Measurements from ENCODE around the gene CCNL2. TPM values are rescaled to one million over a fixed set of nuclear protein-coding genes. Genes with fewer than 3 reads are reported as not detected.

Gene CCNL2
- total and polyA plus RNA-seq, 2 donors (not counting 1 experiment from before 2014, with no cell fraction given) = 263 to 347 TPM

- ChIA-PET POLR2A (interaction anchor here (0.5 to 0.6 kb wide), 2 partner anchors 9 to 395 kb away, joined by 3 to 4 read pairs; partner anchors contain the start of gene MRPL20), CTCF (interaction anchor here (1.6 kb wide), 1 partner anchor 108 kb away, joined by 4 read pairs; no protein-coding TSS in a partner anchor)
- peak overlapping the region; percentile 79 to 95 (median 89) for H3K4me3 ChIP-seq (ENCODE audit: control extremely low read depth in 1 of 5, extremely low read depth in 1 of 5, insufficient read depth in 1 of 5, low read depth in 2 of 5, low read length in 4 of 5)
- Mint-ChIP-seq H3K27me3 (no peaks in the 10 kb centered on the region), H3K4me3 (peak overlapping the region; percentile 94), H3K27ac (peak overlapping the region; percentile 72), H3K4me1 (peaks cover 46% of the 10 kb centered on the region), H3K9me3 (ENCODE audit: insufficient read depth) (no peaks in the 10 kb centered on the region)
- ATAC-seq (ENCODE audit: low read depth) = no peak
- peaks cover 8 to 58% of the 10 kb centered on the region in 2 experiments for H3K36me3 ChIP-seq (replicated peaks in 1 of 2; ENCODE audit: control extremely low read depth in 1 of 2, control insufficient read depth in 1 of 2, extremely low read depth in 1 of 2, insufficient read depth in 2 of 2, low read length in 1 of 2)
- TF ChIP-seq EZH2 (IDR thresholded peaks at IDR 0.05; ENCODE audit: borderline replicate concordance, insufficient read depth, low read depth, low read length, poor library complexity, severe bottlenecking) = no peak
- TF ChIP-seq CTCF (IDR thresholded peaks at IDR 0.05) = no peak
- H2AFZ ChIP-seq (ENCODE audit: insufficient read depth, low read depth, low read length, poor library complexity, severe bottlenecking) = peak overlapping the region; percentile 87
- 65% methylated on average over 16 of the region's 19 CpGs for WGBS (ENCODE audit: insufficient coverage)
- H3K27ac ChIP-seq (ENCODE audit: low read length in 2 of 2) = peak overlapping the region in 1 of 2 donors; percentile 85
- intact Hi-C loops (cut with micrococcal nuclease) = no loop called here
- H3K4me1 ChIP-seq (ENCODE audit: control insufficient read depth in 2 of 2, insufficient read depth in 2 of 2, low read length in 2 of 2) = peaks cover 23 to 29% of the 10 kb centered on the region in 2 donors
- H3K9me3 ChIP-seq (ENCODE audit: control extremely low read depth in 1 of 3, control insufficient read depth in 2 of 3, insufficient read depth in 1 of 3, low read length in 2 of 3) = no peaks in the 10 kb centered on the region
- peak overlapping the region; percentile 90 for H3K9ac ChIP-seq (ENCODE audit: low read length)
- peaks cover 72% of the 10 kb centered on the region for H3K79me2 ChIP-seq (ENCODE audit: control insufficient read depth, insufficient read depth, low read length)
- no peaks in the 10 kb centered on the region for H3K27me3 ChIP-seq (replicated peaks in 1 of 4; ENCODE audit: control extremely low read depth in 1 of 4, control insufficient read depth in 3 of 4, insufficient read depth in 4 of 4, low read length in 3 of 4)
- DNase-seq = no peak
- H4K20me1 ChIP-seq (ENCODE audit: control insufficient read depth, insufficient read depth, low read length, poor library complexity, severe bottlenecking) = peaks cover 31% of the 10 kb centered on the region
- peak overlapping the region; percentile 91 for H3K4me2 ChIP-seq (replicated peaks; ENCODE audit: low read depth, low read length, poor library complexity, severe bottlenecking)
These were observed 1.2 kb downstream of the CCNL2 start for GRCh38 chr1:1397839-1398523.

GRCh38 chr1:1395166-1395565 is 4.0 kb downstream of the CCNL2 start:
- Mint-ChIP-seq H3K4me3 (peak overlapping the region; percentile 27), H3K9me3 (ENCODE audit: insufficient read depth) (no peaks in the 10 kb centered on the region), H3K27me3 (no peaks in the 10 kb centered on the region), H3K4me1 (peaks cover 32% of the 10 kb centered on the region), H3K27ac (no peak overlapping the region)
- intact Hi-C loops (cut with micrococcal nuclease) = loop anchor here (2.0 kb wide), 1 partner anchor 76 kb away; the partner anchor contains the start of gene ATAD3B
- Histone ChIP-seq H4K20me1 (ENCODE audit: control insufficient read depth, insufficient read depth, low read length, poor library complexity, severe bottlenecking) (peaks cover 35% of the 10 kb centered on the region), H3K4me3 (ENCODE audit: control extremely low read depth in 1 of 5, extremely low read depth in 1 of 5, insufficient read depth in 1 of 5, low read depth in 2 of 5, low read length in 4 of 5) (no peak overlapping the region), H3K27ac (ENCODE audit: low read length in 2 of 2) (no peak overlapping the region), H3K4me1 (ENCODE audit: control insufficient read depth in 2 of 2, insufficient read depth in 2 of 2, low read length in 2 of 2) (peaks cover 13 to 21% of the 10 kb centered on the region in 2 donors), H2AFZ (ENCODE audit: insufficient read depth, low read depth, low read length, poor library complexity, severe bottlenecking) (no peak overlapping the region), H3K9me3 (ENCODE audit: control extremely low read depth in 1 of 3, control insufficient read depth in 2 of 3, insufficient read depth in 1 of 3, low read length in 2 of 3) (no peaks in the 10 kb centered on the region), H3K27me3 (replicated peaks in 1 of 4; ENCODE audit: control extremely low read depth in 1 of 4, control insufficient read depth in 3 of 4, insufficient read depth in 4 of 4, low read length in 3 of 4) (no peaks in the 10 kb centered on the region), H3K4me2 (replicated peaks; ENCODE audit: low read depth, low read length, poor library complexity, severe bottlenecking) (no peak overlapping the region), H3K9ac (ENCODE audit: low read length) (no peak overlapping the region), H3K36me3 (replicated peaks in 1 of 2; ENCODE audit: control extremely low read depth in 1 of 2, control insufficient read depth in 1 of 2, extremely low read depth in 1 of 2, insufficient read depth in 2 of 2, low read length in 1 of 2) (peaks cover 16 to 66% of the 10 kb centered on the region in 2 experiments), H3K79me2 (ENCODE audit: control insufficient read depth, insufficient read depth, low read length) (peaks cover 70% of the 10 kb centered on the region)
- ATAC-seq (ENCODE audit: low read depth) (no peak), DNase-seq (no peak)
- POLR2A ChIA-PET = interaction anchor here (0.8 kb wide), 1 partner anchor 916 kb away, joined by 6 read pairs; no protein-coding TSS in a partner anchor
- TF ChIP-seq CTCF (IDR thresholded peaks at IDR 0.05) = no peak
- TF ChIP-seq EZH2 (IDR thresholded peaks at IDR 0.05; ENCODE audit: borderline replicate concordance, insufficient read depth, low read depth, low read length, poor library complexity, severe bottlenecking) = no peak
- WGBS (ENCODE audit: insufficient coverage) = 95% methylated on average over 8 of the region's 11 CpGs
- CTCF ChIA-PET = interaction anchor here (0.6 to 0.8 kb wide), 3 partner anchors 10 to 364 kb away, joined by 3 to 5 read pairs (median 3); no protein-coding TSS in a partner anchor
